HS-27A (cell line): ENCODE data around the gene DCC.

Experiments
- DNase-seq: peaks from one replicate; pipeline ENCODE4 v3.0.0-alpha.2; 2012; ENCODE audit warnings: low read depth, missing footprints

The DCC gene

DNA sequence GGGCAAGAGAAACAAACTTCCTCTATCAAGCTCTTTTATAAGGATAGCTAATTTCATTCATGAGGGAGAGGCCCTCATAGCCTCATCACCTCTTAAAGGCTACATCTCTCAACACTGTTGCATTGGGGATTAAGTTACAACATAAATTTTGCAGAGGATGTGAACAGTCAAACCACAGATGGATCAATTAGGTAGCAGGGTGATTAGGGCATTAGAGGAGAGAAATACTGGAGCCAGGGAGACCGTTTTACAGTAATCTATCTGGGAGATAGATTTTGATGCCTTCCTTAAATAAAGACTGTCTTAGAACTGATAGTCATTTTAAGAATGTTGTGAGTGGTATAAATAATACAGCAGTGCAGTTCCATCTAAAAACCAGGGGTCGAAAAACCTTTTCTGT is 258.9 kb downstream of the DCC start:
- DNase-seq, result no peak

DNA sequence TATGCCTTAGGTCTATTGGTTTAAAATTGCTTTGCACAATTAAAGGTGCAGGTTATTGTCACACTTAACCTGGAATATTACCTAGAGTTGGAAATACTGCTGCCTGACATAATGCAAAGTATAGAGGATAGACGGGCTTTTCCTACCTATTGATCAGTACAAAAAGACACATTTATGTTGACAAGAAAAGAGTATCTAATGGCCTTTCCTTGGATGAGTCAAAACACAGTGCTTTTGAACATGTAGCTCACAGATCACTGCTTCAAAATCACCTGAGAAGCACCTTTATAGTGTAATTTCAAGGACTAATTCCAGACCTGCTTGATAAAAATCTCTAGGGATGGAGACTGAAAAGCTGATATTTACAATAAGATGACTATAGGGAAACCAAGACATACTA is 262.8 kb downstream of the DCC start:
- DNase-seq, result no peak

DNA sequence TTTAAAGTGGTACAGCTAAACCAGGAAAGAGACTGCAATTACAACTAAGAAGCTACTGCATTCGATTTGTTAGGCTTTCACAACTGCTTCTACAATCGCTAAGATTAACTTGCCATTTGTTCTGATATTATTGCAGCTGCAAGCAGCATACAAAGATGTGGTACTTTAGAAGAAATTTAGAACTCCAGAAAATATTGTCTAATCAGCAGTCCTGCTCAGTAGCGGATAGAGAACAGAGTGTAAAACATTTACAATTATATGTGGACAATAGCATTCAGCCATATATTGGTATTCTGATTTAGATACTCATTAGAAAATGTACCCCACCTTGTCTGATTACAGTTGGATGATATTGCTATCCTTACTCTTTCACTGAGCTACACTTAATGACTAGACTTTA is 265.3 kb downstream of the DCC start:
- no peak for DNase-seq

DNA sequence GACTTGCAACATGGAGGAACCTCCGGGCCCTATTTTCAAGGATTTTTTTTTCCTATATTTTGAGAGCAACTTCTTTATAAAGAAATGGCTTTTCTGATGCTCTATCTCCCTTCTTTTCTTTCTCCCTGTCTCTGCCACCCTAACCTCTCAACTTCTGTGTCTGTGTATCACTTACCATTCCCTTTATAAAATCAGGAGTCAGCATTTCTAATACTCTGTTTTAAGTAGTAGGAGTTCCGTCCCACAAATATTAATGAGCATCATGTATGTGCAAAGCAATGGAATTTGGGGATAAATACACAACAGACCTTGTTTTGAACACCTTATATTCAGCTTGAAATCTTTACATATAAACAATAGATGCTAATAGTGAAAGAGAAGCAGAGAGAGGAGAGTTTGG is 268.0 kb downstream of the DCC start:
- no peak for DNase-seq

DNA sequence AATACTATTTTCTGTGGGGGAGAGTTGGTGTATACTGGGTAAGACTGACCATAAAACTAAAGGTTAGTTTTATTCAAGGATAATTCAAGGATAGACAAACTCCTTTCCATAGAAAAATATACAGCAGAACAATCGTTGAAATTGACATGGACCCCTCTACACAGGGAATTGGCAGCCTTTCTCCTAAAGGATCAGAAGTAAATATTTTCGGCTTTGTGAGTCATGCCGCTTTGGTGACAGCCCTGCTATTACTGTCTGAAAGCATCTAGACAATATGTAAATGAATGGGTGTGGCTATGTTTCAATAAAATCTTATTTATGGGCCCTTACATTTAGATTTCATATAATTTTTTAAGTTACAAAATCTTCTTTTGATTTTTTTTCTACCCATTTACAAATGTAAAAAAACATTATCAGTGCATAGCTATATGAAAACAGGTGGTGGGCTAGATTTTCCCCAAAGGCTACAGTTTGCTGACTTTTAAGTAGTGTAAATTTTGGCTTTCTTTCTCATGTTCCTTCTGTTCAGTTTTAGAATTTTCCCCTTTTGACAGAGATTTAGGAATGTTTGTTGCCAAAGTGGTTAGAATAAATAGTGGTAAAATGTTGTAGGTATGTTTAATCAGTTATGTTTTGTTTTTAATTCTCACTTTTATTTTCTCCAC is 270.6 kb downstream of the DCC start:
- DNase-seq, result no peak

DNA sequence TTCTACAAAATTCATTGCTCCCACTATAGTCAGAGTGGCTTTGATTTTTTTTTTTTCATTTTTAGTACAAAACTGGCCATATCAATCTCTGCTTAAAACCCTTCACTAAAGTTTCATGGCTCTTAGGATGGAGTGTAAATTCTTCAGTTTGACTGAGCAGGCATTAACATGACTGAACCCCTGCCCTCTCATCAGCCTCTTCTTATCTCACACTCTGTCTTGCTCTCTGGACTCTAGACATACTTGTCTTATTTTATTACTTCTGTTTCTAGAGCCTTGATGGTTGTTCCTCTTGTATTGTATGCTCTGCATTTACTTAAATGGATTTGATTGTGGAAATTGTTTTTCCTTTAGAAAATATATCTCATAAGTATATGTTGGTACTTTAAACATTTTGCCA is 272.4 kb downstream of the DCC start:
- DNase-seq, result no peak

DNA sequence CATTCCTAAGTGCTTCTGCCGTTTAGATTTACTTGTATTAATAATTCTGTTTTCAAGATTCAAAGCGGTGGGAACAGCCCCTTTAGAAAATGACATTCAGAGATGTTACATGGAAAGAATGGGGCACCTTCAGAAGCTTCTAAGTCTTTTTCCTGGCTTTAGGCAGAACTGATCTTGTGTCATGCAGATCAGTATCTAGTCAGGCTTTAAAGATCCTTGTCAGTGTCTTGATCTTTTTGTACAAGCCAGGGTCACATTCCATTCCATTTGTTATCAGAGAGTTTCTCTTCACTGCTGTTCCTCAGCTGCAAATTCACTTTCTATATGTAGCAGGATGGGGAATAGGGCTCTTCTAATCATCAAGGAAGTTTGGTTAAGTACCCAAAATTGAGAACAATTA is 275.3 kb downstream of the DCC start:
- no peak for DNase-seq

GRCh38 chr18:52615943-52616342 is 275.9 kb downstream of the DCC start:
- no peak for DNase-seq

DNA sequence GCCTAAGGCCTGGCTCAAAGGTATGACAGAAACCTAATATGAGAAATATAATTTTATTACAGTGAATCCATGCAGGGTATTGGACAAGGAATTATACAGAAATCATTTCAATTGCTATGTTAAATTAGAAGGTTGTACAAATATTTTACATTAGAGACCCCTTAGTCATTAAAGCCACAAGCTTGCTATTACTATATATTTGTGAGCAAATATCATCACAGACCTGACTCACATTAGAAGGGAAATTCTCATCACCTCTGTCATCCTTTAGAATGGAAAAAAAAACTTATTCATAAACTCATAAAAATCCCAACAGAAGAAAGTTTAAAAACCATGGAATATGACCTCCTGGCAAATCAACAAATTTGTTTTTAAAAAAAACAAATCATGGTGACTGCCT is 277.9 kb downstream of the DCC start:
- DNase-seq, result no peak

GRCh38 chr18:52620926-52621439 is 281.0 kb downstream of the DCC start:
- no peak for DNase-seq

- no peak for DNase-seq
These were observed 284.7 kb downstream of the DCC start for GRCh38 chr18:52624702-52625101.

GRCh38 chr18:52636536-52636935 is 296.5 kb downstream of the DCC start:
- no peak for DNase-seq

- DNase-seq, result no peak
These were observed 308.2 kb downstream of the DCC start for GRCh38 chr18:52648201-52648600.

DNA sequence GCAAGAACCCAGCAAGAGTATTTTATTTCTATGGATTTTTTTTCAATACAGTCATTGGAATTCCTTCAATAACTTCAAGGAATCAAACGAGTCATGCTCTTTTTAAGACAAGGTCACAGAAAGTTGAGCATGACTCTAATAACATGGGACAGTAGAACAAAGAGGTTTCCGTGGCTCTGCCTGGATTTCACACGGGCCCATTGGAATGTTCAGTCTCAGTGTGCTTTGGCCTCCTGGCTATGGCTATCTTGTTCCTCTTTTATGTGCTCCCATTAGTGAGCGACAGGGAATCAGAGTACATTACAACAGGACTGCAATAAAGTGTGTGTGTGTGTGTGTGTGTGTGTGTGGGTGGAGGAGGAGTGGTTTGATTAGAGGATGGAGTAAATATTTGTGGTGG is 312.4 kb downstream of the DCC start:
- no peak for DNase-seq

- DNase-seq, result no peak
These were observed 317.2 kb downstream of the DCC start for GRCh38 chr18:52657043-52657805.

GRCh38 chr18:52667463-52668065 is 327.6 kb downstream of the DCC start:
- no peak for DNase-seq

- no peak for DNase-seq
These were observed 330.9 kb downstream of the DCC start for GRCh38 chr18:52670896-52671295.

DNA sequence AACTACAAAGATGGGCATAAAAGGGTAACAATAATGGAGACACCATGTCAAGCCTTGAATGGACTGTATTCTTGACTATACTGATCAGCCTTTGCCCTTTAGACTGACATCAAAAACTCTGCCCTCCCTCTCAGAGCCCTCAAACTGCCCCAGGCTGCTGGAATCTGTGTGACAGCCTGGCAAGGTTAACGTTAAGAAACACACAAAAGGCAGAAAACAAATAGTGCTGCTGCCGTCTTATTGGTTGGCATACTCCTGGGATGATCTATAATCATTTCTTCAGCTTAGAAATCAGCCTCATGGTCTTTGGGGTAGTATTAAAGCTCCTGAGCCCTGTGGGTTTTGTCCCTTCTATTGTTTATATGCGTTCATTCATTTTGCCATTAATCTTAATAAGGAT is 338.0 kb downstream of the DCC start:
- no peak for DNase-seq

DNA sequence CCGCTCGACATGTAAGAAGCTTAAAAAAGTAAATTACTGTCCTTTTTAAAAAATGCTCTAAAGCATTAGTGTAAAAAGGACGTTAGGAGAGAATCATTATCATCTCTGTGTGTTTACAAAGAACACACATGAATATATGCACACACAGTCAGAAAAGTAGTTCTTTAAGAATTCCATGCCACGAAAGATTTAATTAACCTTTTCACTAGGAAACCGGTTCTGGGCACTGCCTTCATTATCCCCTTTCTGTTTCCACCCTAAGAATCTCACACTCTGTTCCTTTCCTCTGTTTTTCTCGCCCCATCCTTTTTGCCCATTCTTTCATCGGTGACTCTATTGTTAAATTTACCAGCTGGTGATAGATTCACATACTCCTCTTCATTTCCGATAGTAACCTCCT is 338.6 kb downstream of the DCC start:
- DNase-seq, result no peak

DNA sequence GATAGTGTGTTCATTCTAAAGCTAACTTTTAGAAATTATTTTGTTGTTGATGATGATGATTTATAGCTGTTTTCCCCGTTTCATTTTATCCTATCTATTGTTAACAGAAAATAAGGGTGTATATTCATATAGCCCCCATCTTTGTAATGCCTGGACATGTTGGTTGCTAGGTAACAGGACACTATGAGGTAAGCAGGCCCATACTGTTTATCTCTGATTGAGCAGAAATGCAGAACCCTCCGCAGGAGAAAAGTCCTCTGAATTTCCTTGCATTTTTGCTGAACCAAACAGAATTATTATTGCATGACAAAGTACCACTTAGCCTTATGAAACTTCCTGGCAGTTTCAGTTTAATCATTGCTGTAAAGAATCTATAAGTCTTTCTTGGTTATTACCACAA is 339.4 kb downstream of the DCC start:
- DNase-seq, result no peak

DNA sequence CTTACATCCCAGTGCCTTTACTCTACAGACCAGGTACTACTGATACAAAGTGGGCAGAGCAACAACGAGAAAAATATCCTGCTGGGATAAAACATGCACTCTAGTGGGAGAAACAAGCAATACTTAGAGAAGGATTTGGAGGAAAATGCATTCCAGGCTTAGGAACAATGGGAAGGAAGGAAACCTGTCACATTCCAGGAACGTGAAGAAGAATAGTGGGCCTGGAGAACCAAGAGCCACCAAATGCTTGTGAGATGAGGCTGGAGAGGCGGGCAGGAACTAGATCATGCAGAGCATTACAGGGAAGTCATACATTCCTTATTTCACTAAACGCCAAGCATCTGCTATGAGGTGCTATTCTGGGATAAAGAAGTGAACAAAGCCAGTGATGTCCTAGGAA is 342.3 kb downstream of the DCC start:
- no peak for DNase-seq

GRCh38 chr18:52685316-52685715 is 345.3 kb downstream of the DCC start:
- DNase-seq, result no peak

DNA sequence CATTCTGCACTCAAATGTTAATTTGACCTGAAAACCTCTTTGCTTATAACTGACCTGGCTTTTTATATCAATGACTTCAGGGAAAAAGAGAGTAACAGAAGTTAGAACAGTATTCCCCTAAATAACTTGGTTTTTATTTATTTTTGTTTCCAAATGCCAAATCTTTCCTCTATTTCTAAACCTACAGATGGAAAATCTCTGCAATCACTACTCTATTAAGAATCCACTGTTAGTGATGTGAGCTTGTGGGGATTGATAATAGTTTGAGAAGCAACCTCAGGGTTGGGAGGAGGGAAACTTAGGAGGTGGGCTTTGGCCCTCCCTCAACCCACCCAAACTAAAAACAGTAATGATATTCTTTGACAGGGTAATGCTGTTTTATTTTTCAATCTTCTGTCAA is 351.8 kb downstream of the DCC start:
- no peak for DNase-seq
